NCI-H69 (cell line): Measurements from ENCODE around the gene NR1H2.
"Not testable (repeated sequence)": the region's sequence is repeated elsewhere in the genome, so short reads cannot be mapped to it uniquely, and the experiment has no call there.

Experiments used
- DNase-seq: peaks from one replicate; lab custom pipeline; 2025; lab: John Stamatoyannopoulos, UW

NR1H2 gene

GRCh38 chr19:50378169-50378862 is 2.1 kb downstream of the NR1H2 start:
- DNase-seq = no peak

GRCh38 chr19:50378863-50379236 is 2.6 kb downstream of the NR1H2 start:
- DNase-seq = no peak

- no peak for DNase-seq
Observed at GRCh38 chr19:50379602-50380001, 3.3 kb downstream of the NR1H2 start.

GRCh38 chr19:50380137-50380536 is 3.9 kb downstream of the NR1H2 start:
- no peak for DNase-seq

GRCh38 chr19:50380751-50381151 is 4.5 kb downstream of the NR1H2 start:
- no peak for DNase-seq

- no peak for DNase-seq
Observed at GRCh38 chr19:50381881-50382729, 5.8 kb downstream of the NR1H2 start.

- no peak for DNase-seq
Observed at GRCh38 chr19:50383001-50383851, 7.0 kb downstream of the NR1H2 start.

- DNase-seq = peak; percentile 99
Observed at GRCh38 chr19:50383852-50384684, 7.8 kb downstream of the NR1H2 start, which contains the start of gene POLD1. POLD1 (plus strand) TSS chr19:50384347; CDS start chr19:50398852, 14,505 bp downstream.

- peak; percentile 25 for DNase-seq
Observed at GRCh38 chr19:50384685-50385535, 8.7 kb downstream of the NR1H2 start.

GRCh38 chr19:50387176-50387867 is 11.1 kb downstream of the NR1H2 start:
- no peak for DNase-seq

- DNase-seq = no peak
Observed at GRCh38 chr19:50387868-50388245, 11.6 kb downstream of the NR1H2 start.

- not testable (repeated sequence) for DNase-seq
Observed at GRCh38 chr19:50390295-50390694, 14.0 kb downstream of the NR1H2 start.

GRCh38 chr19:50390952-50391351 is 14.7 kb downstream of the NR1H2 start:
- DNase-seq = not testable (repeated sequence)

GRCh38 chr19:50392759-50393158 is 16.5 kb downstream of the NR1H2 start:
- DNase-seq = no peak

GRCh38 chr19:50393589-50393988 is 17.3 kb downstream of the NR1H2 start:
- DNase-seq = no peak

GRCh38 chr19:50394017-50394416 is 17.8 kb downstream of the NR1H2 start:
- DNase-seq = no peak

- no peak for DNase-seq
Observed at GRCh38 chr19:50398675-50399367, 22.6 kb downstream of the NR1H2 start.

- DNase-seq = no peak
Observed at GRCh38 chr19:50399368-50399745, 23.1 kb downstream of the NR1H2 start.
